BE2C (cell line): Measurements from ENCODE around the gene CAMP. TPM values are rescaled to one million over a fixed set of nuclear protein-coding genes. Genes with fewer than 3 reads are reported as not detected.

ENCODE experiments used
- DNase-seq: peaks from one replicate; pipeline ENCODE4 v3.0.0-alpha.2; 2020
- H3K27me3 ChIP-seq: fragments of 250-450 bp; sonication (Bioruptor Pico); 2 replicates; pipeline ENCODE4 v1.5.1; 2020; ENCODE audit warnings: mild to moderate bottlenecking
- H3K36me3 ChIP-seq: fragments of 250-450 bp; sonication (Bioruptor Pico); 2 replicates; pipeline ENCODE4 v1.5.1; 2020; ENCODE audit warnings: mild to moderate bottlenecking
- H3K4me1 ChIP-seq: fragments of 250-450 bp; sonication (Bioruptor Pico); 2 replicates; pipeline ENCODE4 v1.5.1; 2020
- H3K4me3 ChIP-seq: 2 replicates; pipeline ENCODE4 v1.5.1; 2011; ENCODE audit warnings: low read depth, low read length
- H3K9me3 ChIP-seq: fragments of 250-450 bp; sonication (Bioruptor Pico); 2 replicates; pipeline ENCODE4 v1.5.1; 2020
- CTCF ChIP-seq: IDR thresholded peaks from 2 replicates; pipeline ENCODE4 v1.5.1; 2012; ENCODE audit warnings: mild to moderate bottlenecking, low read depth, low read length
- polyA plus RNA-seq: library from polyadenylated mRNA; unstranded; fragments of >200 nt; gene quantifications from one replicate; pipeline ENCODE4 v1.2.1, GENCODE V29; 2012; ENCODE audit warnings: low read depth, missing spikeins; ENCODE audit not compliant: insufficient read length, insufficient read depth

The CAMP gene
- polyA plus RNA-seq: not detected

DNA sequence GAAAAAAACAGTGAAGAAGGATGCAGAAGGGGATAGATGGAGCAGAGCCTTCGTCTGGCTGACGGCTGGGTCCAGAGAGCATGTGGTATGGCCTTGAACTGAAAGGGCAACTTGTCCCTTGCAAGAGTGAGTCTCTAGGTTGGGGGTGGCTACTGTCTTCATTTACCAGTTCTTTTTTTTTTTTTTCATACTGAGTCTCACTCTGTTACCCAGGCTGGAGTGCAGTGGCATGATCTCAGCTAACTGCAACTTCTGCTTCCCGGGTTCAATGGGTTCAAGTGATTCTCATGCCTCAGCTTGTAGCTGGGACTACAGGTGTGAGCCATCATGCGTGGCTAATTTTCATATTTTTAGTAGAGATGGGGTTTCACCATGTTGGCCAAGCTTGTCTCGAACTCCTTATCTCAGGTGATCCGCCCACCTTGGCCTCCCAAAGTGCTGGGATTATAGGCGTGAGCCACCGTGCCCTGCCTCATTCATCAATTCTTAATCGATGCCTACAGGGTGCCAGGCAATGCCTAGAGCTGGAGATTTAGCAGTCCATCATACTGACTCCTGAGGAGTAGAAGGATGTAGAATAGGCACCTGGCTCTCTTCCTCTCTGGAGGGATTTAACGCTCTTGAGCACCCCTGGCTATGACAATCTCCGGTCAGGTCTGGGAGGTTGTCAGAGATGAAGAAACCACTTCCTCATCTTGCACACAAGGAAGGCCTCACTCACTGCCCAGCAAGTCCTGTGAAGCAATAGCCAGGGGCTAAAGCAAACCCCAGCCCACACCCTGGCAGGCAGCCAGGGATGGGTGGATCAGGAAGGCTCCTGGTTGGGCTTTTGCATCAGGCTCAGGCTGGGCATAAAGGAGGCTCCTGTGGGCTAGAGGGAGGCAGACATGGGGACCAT, at the start of gene CAMP:
Gene CAMP (plus strand): TSS at position 880 of the 898 bp plus-strand sequence. CDS start 17 bp downstream, at position 897.
- no peaks in the 10 kb centered on the region; the same call in 1 of the 2 replicates for H3K4me1 ChIP-seq
- peak; percentile 70 for DNase-seq
- H3K27me3 ChIP-seq: no peaks in the 10 kb centered on the region
- H3K4me3 ChIP-seq: no peak within 1 kb of the TSS
- no peaks in the 10 kb centered on the region for H3K36me3 ChIP-seq
- TF ChIP-seq CTCF: no peak
- H3K9me3 ChIP-seq: no peaks in the 10 kb centered on the region

DNA sequence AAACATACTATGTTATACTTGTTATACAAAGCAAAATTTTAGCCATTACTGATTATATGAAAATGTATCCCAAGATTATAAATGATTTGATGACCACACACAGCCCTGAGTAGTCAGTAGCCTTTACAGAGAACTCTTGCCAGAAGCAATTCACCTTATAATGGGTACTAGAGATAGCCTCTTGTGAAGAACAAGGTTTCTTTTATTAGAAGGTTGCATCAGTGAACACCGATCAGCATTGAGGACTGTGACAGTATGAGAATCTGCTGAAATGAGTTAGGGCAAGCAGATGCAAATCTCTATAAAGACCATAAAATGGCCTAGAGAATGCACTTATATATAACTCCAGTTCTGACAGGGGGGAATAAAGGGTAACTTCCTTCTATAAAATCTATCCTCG, 45.2 kb upstream of the CAMP start:
- H3K9me3 ChIP-seq: no peaks in the 10 kb centered on the region
- no peak for DNase-seq

DNA sequence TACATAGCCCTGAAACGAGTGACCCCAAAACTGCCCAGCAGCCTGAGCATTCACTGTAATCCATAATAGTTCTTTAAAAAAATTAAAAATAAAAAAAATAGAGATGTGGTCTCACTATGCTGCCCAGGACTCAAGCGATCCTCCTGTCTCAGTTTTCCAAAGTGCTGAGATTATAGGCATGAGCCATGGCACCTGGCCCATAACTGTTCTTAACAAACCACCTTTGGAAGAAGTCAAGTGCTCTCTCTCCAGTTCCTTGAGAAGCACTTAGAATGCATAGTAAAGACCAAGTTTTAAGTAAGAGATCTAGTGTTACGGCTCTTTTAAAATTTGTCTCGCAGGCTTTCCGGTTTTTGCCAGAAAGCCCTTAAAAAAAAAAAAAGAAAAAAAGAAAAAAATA, 43.3 kb upstream of the CAMP start:
- Histone ChIP-seq H3K4me1 (no peaks in the 10 kb centered on the region), H3K4me3 (no peak overlapping the region), H3K9me3 (no peaks in the 10 kb centered on the region), H3K36me3 (peaks cover 57% of the 10 kb centered on the region), H3K27me3 (no peaks in the 10 kb centered on the region)
- TF ChIP-seq CTCF: no peak
- DNase-seq: no peak

More for the DNA sequence above, 45.2 kb upstream of the CAMP start:
- peaks cover 58% of the 10 kb centered on the region for H3K36me3 ChIP-seq
- H3K27me3 ChIP-seq: no peaks in the 10 kb centered on the region
- H3K4me1 ChIP-seq: no peaks in the 10 kb centered on the region
- TF ChIP-seq CTCF: no peak
- no peak overlapping the region for H3K4me3 ChIP-seq

GRCh38 chr3:48180531-48181253, 42.6 kb upstream of the CAMP start:
- TF ChIP-seq CTCF: no peak
- Histone ChIP-seq H3K9me3 (no peaks in the 10 kb centered on the region), H3K4me3 (no peak overlapping the region), H3K36me3 (peaks cover 55% of the 10 kb centered on the region), H3K4me1 (no peaks in the 10 kb centered on the region), H3K27me3 (no peaks in the 10 kb centered on the region)
- no peak for DNase-seq

GRCh38 chr3:48184299-48184698, 39.0 kb upstream of the CAMP start:
- no peak for DNase-seq
- no peak overlapping the region for H3K4me3 ChIP-seq
- peaks cover 44% of the 10 kb centered on the region for H3K36me3 ChIP-seq
- no peaks in the 10 kb centered on the region for H3K27me3 ChIP-seq
- no peaks in the 10 kb centered on the region for H3K9me3 ChIP-seq
- no peak for TF ChIP-seq CTCF
- no peaks in the 10 kb centered on the region for H3K4me1 ChIP-seq
